ENCODE measurements around the gene BAX. TPM values are rescaled to one million over a fixed set of nuclear protein-coding genes. Genes with fewer than 3 reads are reported as not detected.

BAX gene
- total and polyA plus RNA-seq, 9 of the 15 experiments (the other 6 are each of a cell fraction or from before 2014, with no cell fraction given) = 3.2 to 95.4 (median 44.5) TPM

DNA sequence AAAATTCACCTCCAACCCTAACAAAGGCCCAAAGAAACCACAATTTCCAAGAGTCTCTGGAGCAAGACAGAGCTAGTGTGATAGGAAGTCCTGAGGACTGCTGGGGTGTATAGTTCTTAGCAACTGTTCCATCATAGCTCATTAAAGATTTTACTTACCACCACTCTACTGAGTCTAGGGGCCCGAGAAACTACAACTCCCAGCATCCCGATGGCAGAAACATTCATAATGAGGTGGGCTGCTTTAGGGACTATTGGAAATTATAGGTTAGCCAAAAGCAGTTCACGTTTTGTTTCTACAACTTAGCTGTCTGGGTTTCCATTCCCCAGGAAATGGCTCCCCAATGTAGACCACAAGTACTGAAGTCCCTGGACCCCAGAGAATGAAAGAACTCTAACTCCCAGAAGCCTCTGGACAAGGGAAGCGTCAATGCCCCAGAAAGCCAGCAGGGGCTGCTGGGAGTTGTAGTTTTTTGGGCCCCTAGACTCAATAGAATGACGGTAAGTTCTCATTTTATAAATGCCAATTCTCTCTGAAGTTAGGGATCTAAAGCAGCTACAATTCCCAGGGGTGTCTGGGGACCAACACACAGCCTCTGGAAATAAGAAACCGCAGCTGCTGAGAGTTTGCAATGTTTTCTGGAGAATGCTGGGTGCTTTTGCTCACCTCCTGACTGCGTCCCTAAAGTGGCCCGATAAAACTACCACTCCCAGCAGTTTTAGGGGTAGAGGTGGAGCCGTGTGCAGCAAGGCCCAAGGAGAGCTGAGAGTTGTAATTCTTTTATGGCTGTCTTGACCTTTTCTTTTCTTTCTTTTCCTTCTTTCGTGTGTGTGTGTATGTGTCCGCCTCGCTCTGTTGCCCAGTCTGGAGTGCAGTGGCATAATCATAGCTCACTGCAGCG lies 21.5 kb downstream of the BAX start (continued):
- TF ChIP-seq ETS2 (tag; IDR thresholded peaks at IDR 0.05; ENCODE audit: borderline replicate concordance, poor library complexity, severe bottlenecking) (no peak), CCAR2 (IDR thresholded peaks at IDR 0.05; ENCODE audit: low read depth, low read length) (no peak), DDX20 (tag; IDR thresholded peaks at IDR 0.05; ENCODE audit: low read depth) (0 out of 2 replicates have a peak, but pooled peaks have one; percentile 57), GABPA (tag; conservative IDR thresholded peaks at IDR 0.05; ENCODE audit: low read depth) (peak; percentile 75), MTF1 (CRISPR knock-in tag; IDR thresholded peaks at IDR 0.05; ENCODE audit: borderline replicate concordance) (no peak), ZNF699 (CRISPR knock-in tag; IDR thresholded peaks at IDR 0.05; ENCODE audit: insufficient replicate concordance) (no peak), NR2C2 (CRISPR knock-in tag; IDR thresholded peaks at IDR 0.05) (no peak), NR2C2 (tag; IDR thresholded peaks at IDR 0.05) (peak; percentile 74), TAL1 (IDR thresholded peaks at IDR 0.05) (no peak), HSF4 (CRISPR knock-in tag; IDR thresholded peaks at IDR 0.05; ENCODE audit: borderline replicate concordance) (no peak)
- TF ChIP-seq, protein P1, sequence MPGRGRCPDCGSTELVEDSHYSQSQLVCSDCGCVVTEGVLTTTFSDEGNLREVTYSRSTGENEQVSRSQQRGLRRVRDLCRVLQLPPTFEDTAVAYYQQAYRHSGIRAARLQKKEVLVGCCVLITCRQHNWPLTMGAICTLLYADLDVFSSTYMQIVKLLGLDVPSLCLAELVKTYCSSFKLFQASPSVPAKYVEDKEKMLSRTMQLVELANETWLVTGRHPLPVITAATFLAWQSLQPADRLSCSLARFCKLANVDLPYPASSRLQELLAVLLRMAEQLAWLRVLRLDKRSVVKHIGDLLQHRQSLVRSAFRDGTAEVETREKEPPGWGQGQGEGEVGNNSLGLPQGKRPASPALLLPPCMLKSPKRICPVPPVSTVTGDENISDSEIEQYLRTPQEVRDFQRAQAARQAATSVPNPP (IDR thresholded peaks at IDR 0.05; ENCODE audit: borderline replicate concordance, insufficient read depth, insufficient read length) = no peak
- TF ChIP-seq, protein P2, sequence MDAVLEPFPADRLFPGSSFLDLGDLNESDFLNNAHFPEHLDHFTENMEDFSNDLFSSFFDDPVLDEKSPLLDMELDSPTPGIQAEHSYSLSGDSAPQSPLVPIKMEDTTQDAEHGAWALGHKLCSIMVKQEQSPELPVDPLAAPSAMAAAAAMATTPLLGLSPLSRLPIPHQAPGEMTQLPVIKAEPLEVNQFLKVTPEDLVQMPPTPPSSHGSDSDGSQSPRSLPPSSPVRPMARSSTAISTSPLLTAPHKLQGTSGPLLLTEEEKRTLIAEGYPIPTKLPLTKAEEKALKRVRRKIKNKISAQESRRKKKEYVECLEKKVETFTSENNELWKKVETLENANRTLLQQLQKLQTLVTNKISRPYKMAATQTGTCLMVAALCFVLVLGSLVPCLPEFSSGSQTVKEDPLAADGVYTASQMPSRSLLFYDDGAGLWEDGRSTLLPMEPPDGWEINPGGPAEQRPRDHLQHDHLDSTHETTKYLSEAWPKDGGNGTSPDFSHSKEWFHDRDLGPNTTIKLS (IDR thresholded peaks at IDR 0.05; ENCODE audit: borderline replicate concordance, low read depth) = peak; percentile 93
- TF ChIP-seq, protein P3, sequence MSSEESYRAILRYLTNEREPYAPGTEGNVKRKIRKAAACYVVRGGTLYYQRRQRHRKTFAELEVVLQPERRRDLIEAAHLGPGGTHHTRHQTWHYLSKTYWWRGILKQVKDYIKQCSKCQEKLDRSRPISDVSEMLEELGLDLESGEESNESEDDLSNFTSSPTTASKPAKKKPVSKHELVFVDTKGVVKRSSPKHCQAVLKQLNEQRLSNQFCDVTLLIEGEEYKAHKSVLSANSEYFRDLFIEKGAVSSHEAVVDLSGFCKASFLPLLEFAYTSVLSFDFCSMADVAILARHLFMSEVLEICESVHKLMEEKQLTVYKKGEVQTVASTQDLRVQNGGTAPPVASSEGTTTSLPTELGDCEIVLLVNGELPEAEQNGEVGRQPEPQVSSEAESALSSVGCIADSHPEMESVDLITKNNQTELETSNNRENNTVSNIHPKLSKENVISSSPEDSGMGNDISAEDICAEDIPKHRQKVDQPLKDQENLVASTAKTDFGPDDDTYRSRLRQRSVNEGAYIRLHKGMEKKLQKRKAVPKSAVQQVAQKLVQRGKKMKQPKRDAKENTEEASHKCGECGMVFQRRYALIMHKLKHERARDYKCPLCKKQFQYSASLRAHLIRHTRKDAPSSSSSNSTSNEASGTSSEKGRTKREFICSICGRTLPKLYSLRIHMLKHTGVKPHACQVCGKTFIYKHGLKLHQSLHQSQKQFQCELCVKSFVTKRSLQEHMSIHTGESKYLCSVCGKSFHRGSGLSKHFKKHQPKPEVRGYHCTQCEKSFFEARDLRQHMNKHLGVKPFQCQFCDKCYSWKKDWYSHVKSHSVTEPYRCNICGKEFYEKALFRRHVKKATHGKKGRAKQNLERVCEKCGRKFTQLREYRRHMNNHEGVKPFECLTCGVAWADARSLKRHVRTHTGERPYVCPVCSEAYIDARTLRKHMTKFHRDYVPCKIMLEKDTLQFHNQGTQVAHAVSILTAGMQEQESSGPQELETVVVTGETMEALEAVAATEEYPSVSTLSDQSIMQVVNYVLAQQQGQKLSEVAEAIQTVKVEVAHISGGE (CRISPR knock-in tag; IDR thresholded peaks at IDR 0.05) = peak in 1 of 3 experiments; percentile 40; a peak in 1 of 6 replicates
- TF ChIP-seq, protein P4, sequence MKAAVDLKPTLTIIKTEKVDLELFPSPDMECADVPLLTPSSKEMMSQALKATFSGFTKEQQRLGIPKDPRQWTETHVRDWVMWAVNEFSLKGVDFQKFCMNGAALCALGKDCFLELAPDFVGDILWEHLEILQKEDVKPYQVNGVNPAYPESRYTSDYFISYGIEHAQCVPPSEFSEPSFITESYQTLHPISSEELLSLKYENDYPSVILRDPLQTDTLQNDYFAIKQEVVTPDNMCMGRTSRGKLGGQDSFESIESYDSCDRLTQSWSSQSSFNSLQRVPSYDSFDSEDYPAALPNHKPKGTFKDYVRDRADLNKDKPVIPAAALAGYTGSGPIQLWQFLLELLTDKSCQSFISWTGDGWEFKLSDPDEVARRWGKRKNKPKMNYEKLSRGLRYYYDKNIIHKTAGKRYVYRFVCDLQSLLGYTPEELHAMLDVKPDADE (conservative IDR thresholded peaks at IDR 0.05; ENCODE audit: control insufficient read depth, low read depth, low read length) = peak; percentile 99
